ENCODE measurements around the gene C11orf97.
A peak's percentile ranks its signal among the peaks of the same experiment; 100 is the strongest.
"Not testable (repeated sequence)": the region's sequence is repeated elsewhere in the genome, so short reads cannot be mapped to it uniquely, and the experiment has no call there.

Gene C11orf97

DNA sequence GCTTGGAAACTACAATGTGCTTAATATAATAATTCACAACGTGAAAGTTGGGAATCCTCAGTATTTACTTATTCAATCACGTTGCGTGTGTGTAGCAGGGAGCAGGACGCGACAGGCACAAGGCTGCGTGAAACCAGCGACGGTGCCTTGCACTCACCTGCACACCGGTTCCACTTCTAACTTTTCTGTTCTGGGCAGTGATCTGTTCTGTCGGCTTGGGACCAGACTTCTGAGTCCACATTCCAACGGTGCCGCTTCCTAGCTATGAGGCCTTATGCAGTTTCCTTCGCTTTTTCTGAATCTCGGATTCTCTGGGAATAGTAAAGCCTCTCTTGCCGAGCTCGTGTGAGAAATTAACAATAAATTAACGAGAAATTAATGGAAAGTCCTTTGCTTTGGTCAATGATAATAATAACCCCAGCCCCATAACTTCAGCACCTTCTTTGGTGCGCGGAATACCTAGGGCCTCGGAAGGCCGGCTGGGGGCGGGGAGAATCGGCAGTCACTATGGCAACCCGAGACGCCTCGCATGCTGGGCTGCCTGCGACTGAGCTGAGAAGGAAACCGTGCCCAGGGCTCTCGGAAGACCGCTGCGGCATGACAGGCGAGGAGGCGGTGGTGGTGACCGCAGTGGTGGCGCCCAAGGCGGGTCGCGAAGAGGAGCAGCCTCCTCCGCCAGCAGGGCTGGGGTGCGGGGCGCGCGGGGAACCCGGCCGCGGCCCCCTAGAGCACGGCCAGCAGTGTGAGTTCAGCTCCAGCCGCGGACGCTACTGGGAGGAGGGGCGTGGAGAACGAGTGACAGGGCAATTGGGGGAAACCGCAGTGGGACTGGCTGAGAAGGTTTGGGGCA, at the start of gene C11orf97:
Gene C11orf97 (plus strand): TSS at position 530 of the 850 bp plus-strand sequence. CDS start 68 bp downstream, at position 598.
- DNase-seq (ENCODE audit: low read depth, low spot score): peak; percentile 76

DNA sequence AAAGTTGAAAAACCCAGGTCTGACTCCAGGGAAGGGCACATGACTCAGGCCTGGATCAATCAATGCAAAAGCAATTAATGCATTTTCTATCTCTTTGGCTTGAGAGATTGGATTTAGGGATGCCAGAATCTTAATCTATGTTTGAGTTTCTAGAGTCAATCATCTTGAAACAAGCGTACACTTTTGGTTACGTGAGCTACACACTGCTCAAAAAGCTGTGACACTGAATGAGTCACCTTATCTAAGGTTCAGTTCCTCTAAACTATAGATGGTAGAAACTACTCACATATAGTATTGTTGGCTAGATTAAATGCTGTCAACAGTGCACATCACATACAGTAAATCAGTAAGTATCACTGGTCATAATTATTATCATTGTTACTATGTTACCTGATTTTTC, 42.8 kb upstream of the C11orf97 start:
- DNase-seq (ENCODE audit: low read depth, low spot score): no peak

GRCh38 chr11:94472916-94473799, 39.1 kb upstream of the C11orf97 start:
- DNase-seq (ENCODE audit: low read depth, low spot score): peak; percentile 80

- no peak for DNase-seq (ENCODE audit: low read depth, low spot score)
These were observed 34.6 kb upstream of the C11orf97 start for GRCh38 chr11:94477624-94478023.

- DNase-seq (ENCODE audit: low read depth, low spot score): no peak
These were observed 30.9 kb upstream of the C11orf97 start for GRCh38 chr11:94481342-94481741.

DNA sequence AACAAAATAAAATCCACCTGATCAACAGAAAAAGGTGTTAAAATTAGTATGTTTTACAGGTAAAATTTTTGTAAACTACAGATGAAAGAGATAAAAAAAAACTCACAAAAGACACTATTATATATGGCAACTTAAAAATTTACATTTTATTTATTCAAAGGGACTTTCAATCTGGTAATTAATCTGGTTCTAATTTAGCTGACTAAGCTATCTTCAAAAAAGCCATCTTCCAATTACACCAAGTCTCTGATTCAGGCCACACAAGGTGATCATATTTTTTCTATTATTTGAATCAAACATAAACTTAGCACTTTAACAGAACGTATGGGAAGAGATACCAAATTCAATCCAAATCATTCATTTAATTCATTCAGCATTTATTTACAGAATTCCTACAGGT, 26.2 kb upstream of the C11orf97 start:
- DNase-seq (ENCODE audit: low read depth, low spot score): no peak

DNA sequence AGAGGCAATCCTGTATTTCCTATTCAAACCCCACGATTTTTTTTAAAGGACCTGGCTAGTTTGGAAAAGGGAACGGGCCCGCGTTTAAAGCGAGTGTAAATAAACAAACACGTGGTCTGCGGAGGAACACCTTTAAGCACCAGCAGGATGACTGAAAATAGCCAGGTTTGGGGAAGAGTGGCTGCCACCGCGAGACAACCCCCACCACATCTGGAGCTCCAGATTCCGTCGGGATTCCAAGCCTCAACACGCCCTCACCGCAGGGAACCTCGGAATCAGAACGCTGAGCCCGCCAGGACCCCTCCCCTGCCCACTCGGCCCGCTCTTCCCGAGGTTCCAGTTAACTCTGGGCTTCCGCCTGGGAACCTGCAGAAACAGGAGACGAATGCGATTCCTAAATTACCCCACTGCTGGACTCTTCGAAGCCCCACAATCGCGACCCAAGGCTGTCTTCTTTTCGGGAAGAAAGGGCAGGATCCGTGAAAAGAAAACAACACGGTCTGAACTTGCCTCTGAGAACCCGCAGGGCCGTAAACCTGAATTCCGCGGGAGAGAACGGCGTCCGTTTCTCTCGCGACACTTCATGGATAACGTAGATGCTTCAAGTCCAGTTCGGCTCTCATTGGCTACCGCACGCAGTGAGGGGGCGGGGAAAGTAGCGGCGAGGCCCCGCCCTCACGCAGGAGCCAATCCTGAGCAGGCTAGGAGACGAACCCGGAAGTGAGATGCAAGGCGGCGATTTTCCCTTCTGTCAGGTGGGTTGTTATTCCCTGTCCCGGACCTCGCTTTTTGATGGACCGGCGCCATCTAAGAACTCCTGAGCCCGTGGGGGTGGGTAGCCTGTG, 18.8 kb upstream of the C11orf97 start, which contains the start of the genes ANKRD49 and MRE11:
Gene ANKRD49 (plus strand): TSS at position 704 of the 845 bp plus-strand sequence. CDS start 2,710 bp downstream, outside the sequence.
Gene MRE11 (minus strand): TSS at position 564 of the 845 bp plus-strand sequence. CDS start 1,043 bp downstream, outside the sequence.
- DNase-seq (ENCODE audit: low read depth, low spot score): peak; percentile 99

DNA sequence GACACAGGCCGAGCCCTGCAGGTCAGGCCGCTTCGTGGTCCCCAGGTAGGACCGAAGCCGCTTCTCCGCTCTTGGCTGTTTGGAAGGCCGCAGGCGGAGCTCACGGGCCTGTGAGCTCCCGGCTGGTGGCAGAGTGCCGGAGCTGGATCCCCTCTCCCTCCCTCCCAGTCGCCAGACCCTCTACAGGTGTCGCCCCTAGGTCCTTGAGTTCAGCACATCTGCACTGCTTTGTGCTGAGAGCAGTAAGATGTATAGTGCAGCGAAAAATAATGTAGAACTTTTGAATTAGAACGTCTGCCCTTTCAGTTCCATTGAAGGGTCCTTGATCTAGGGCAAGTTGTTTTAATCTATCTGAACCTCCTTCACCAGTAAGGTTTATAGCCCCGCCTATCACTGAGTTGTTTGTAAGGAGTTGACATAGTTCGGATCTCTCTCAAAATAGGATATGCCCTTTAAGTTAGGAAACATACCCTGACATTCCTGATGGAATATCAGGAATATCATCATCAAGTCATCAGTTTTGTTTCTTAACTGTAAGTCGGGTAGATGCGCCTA, 18.1 kb upstream of the C11orf97 start:
- DNase-seq (ENCODE audit: low read depth, low spot score): no peak

DNA sequence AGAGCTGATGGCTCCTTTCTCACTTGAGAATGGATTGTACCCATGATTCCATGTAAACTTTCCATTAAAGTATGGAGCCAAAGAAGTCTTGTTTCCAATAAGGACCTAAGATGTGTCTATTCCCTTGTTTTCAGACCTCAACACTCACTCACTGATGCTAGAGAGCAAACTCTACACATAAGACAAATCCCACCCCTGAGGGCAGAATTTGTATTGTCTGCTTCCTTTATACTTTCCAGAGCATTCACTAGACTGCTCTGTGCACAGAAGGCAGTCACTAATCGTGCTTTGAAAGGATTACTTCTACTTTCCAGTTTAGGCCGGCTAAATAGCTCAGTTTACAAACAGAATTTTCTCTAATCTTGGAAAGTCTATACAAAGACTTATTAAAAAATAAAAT, 12.1 kb upstream of the C11orf97 start:
- DNase-seq (ENCODE audit: low read depth, low spot score): no peak

GRCh38 chr11:94501522-94501921, 10.7 kb upstream of the C11orf97 start:
- DNase-seq (ENCODE audit: low read depth, low spot score): no peak

DNA sequence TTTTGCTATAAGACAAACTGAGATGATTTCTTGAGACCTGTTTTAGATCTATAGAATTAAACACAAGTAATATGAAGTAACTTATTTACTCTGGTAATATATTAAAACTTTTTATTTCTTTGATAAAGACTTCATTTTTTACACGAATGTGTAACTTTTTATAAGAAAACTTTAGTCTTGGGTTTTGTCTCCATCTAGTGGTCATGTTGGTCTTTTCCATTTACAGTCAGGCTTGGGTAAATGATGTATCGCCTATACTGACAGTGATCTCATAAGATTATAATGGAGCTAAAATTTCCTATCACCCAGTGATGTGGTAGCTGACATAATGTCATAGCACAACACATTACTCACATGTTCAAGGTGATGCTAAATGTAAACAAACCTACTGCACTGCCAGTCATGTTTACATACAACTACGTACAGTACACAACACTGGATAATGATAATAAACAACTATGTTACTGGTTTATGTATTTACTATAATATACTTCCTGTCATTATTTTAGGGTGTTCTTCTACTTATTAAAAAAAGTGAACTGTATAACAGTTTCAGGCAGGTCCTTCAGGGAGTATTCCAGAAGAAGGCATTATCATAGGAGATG, 7.5 kb upstream of the C11orf97 start:
- peak; percentile 73 for DNase-seq (ENCODE audit: low read depth, low spot score)

- DNase-seq (ENCODE audit: low read depth, low spot score): not testable (repeated sequence)
These were observed 5.7 kb upstream of the C11orf97 start for GRCh38 chr11:94506513-94506912.

DNA sequence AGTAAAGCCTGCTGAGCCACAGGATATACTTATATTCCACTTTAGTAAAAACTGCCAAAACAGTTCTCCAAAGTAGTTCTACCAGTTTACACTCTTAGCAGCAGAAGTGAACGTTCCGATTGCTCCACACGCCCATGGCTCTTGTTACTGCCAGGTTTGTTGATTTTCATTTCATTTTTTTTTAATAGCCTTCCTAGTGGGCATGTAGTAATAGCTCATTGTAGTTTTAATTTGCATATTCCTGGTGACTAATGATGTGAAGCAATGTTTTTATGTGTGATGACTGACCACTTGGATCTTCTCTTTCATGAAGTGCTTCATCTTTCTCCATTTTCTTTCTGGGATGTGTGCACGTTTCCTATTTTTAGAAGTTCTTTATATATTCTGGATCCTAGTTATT, 4.8 kb upstream of the C11orf97 start:
- no peak for DNase-seq (ENCODE audit: low read depth, low spot score)

DNA sequence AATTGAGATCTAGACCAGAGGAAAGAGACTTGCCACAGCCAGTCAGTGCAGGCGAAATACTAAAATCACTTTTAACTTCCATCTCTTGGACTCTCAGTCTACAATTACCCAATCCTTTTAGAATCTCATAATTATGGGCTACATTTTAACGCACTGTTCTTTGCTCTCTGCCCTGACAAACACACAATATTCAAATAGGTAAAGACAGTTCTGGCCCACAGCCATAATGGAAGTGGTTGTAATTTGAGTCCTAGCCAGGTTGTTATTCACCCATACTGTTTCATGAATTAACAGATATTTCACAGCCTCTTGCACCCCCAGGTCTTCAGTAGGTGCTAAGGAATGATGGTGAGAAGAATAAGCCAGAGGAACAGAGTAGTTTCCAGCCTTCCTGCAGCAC, 830 bp downstream of the C11orf97 start:
- DNase-seq (ENCODE audit: low read depth, low spot score): peak; percentile 28

GRCh38 chr11:94515398-94515797, 3.1 kb downstream of the C11orf97 start:
- no peak for DNase-seq (ENCODE audit: low read depth, low spot score)

DNA sequence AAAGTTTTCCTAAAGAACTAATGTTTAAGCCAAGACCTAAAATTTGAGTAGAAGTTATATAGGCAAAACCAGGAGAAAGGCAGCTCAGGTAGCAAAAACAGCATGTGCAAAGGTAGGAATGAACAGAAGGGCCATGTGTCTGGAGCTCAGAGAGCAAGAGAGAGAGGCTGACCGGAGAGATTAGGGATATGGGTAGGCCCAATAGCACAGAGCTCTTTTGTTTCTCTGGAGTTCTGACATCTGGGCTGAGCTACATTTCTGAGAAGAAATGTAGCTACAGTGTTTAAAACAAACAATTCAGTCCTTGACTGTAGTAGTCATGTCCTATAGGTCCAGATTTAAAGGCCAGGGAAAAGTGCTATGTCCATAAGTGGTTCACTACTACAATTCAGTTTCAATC, 4.5 kb downstream of the C11orf97 start:
- DNase-seq (ENCODE audit: low read depth, low spot score): no peak

DNA sequence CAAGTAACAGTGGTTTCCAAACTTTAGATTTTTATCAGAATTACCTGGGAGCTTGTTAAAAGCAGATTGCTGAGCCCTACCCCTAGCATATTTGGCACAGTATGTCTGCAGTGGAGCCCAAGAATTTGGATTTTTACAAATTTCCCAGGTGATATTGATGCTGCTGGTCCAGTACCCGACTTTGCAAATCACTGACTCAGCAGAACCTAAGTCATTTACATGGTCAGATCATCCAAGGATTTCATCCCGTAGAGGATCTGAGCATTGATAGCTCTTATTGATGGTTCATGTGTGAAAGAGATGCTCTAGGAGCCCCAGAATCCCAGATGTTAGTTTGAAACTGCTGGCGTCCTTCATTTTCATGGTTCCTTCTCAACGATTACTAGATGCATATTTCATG, 6.0 kb downstream of the C11orf97 start:
- no peak for DNase-seq (ENCODE audit: low read depth, low spot score)

DNA sequence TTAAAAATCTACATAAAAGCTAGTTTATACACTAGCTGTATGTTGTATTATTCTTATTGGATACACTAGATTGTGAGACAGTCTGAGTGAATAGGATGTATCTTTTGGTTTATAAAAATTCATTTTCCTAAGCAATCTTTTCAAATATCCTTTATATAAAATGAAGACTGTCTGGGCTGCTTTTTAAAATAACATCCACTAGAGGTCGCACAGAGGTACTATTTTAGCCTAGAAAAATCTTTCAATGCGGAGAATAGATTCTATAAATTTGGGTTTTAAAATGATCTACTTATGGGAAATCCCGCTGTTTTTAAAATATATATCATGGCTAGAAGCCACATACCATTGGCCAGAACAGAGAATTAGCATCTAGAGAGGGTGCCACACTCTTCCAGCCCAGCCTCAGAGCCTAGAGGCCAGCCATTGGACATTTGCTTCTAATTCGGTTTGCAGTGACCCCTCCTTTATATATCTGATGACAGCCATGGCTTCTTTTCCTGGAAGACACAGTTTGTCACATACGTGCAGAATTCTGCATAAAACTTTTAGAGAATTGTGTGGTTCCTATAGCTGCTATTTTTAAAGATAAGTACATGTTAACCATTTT, 7.3 kb downstream of the C11orf97 start:
- peak; percentile 46 for DNase-seq (ENCODE audit: low read depth, low spot score)

DNA sequence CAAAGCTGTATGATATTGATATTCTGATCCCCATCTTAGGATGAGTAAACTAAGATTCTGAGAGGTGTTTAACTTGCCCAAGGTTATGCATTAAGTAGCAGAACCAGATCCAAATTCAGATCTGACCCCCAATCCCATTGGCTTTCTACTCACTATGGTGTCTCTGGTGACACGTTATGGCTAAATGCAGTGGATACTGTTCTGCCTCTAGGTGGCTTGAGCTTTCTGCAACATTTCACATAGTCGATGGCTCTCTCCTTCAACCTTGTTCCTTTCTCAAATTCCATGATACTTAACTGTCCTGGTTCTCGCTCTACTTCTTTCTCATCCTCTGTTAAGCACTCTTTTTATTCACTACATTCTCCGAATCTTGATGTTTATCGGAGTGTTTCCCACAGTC, 9.4 kb downstream of the C11orf97 start:
- no peak for DNase-seq (ENCODE audit: low read depth, low spot score)

- DNase-seq (ENCODE audit: low read depth, low spot score): no peak
These were observed 12.1 kb downstream of the C11orf97 start for GRCh38 chr11:94524341-94524740.
